Measurements from ENCODE around the gene HNRNPA0. TPM values are rescaled to one million over a fixed set of nuclear protein-coding genes. Genes with fewer than 3 reads are reported as not detected.

The HNRNPA0 gene
- total and polyA plus RNA-seq, 2 of the 8 experiments (the other 6 are each of a cell fraction or from before 2014, with no cell fraction given), result 22.0 to 71.3 TPM

GRCh38 chr5:137727623-137728022 is 26.5 kb downstream of the HNRNPA0 start (continued):
- TF ChIP-seq CHD7 (IDR thresholded peaks at IDR 0.05; ENCODE audit: insufficient replicate concordance, low read length), result no peak
- no peak for TF ChIP-seq CTBP2 (IDR thresholded peaks at IDR 0.05; ENCODE audit: borderline replicate concordance, insufficient read depth, insufficient read length, low read length)
- TF ChIP-seq TEAD4 (IDR thresholded peaks at IDR 0.05; ENCODE audit: low read depth, low read length), result no peak

Measured in H1 (cell line).